ENCODE measurements around the gene BAG5.

DNA sequence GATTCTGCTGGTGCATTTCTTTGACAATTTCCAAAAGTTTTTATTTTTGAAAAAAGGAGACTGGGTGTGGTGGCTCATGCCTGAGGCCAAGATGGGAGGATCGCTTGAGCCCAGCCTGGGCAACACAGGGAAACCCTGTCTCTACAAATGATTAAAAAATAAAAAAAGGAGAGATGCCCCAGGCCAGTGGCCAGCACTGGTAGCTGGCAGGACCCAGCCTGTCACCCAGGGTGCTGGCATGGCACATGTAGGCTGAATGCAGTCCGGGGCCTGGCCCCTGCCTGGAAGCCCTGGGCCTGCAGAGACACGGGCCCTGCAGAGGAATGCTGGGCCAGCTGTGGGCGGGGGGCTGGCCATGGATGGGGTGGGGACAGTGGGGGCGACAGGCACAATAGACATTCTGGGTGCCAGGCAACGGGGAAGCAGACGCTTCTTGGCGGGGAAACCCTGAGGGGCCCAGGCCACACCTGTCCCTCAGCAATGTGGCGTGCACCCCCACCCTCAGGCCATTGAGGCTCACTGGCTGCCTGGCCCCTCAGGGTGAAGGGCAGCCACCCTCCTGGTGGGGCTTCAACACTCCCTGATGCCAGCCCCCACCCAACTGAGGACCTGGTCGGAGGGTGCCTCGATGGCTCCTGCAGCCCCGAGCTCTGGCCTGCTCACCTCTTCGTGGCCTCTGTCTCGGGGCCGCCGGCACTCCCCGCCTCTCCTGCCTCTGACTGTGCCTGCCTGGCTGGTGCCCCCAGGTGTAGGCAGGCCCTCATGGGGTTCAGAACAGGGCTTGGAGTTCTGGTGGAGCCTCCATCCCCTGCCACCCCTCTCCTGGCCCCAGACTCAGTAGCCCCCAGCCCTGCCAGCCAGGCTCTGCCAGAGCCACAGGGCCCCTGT lies 21.4 kb downstream of the BAG5 start:
- TF ChIP-seq POLR2A (IDR thresholded peaks at IDR 0.05; ENCODE audit: low read length) (no peak), GATA1 (IDR thresholded peaks at IDR 0.05; ENCODE audit: low read depth, low read length) (no peak)

All from erythroblast (primary cell).